GM12878 (cell line): Measurements from ENCODE around the gene TCF12.

Experiments used
- BMI1 ChIP-seq: fragments of 450-650 bp; IDR thresholded peaks from 2 replicates; pipeline ENCODE4 v1.6.1; 2016; ENCODE audit warnings: mild to moderate bottlenecking, moderate library complexity, borderline replicate concordance
- EZH2 ChIP-seq: IDR thresholded peaks from 2 replicates; pipeline ENCODE4 v1.6.1; 2012; ENCODE audit warnings: low read depth, mild to moderate bottlenecking, control low read depth, inconsistent platforms, low read length, borderline replicate concordance; ENCODE audit not compliant: control insufficient read depth
- FOS ChIP-seq: IDR thresholded peaks from 3 replicates; pipeline ENCODE4 v1.6.1; 2011; ENCODE audit warnings: borderline replicate concordance; ENCODE audit not compliant: insufficient read length; ENCODE audit errors: extremely low read depth
- FOXK2 ChIP-seq: fragments of 450-650 bp; IDR thresholded peaks from 2 replicates; pipeline ENCODE4 v1.6.1; 2017; ENCODE audit warnings: mild to moderate bottlenecking, moderate library complexity
- RFX5 ChIP-seq: IDR thresholded peaks from 2 replicates; pipeline ENCODE4 v1.6.1; 2011; ENCODE audit warnings: low read depth, low read length, improper control_type of control experiment
- TAF1 ChIP-seq: IDR thresholded peaks from 2 replicates; pipeline ENCODE4 v1.6.1; 2011; ENCODE audit warnings: mild to moderate bottlenecking, low read depth, low read length, borderline replicate concordance
- ZNF24 ChIP-seq: fragments of 450-650 bp; IDR thresholded peaks from 2 replicates; pipeline ENCODE4 v1.6.1; 2017; ENCODE audit warnings: antibody characterized with exemption, mild to moderate bottlenecking
- TF ChIP-seq, protein P1 (sequence below): IDR thresholded peaks from 2 replicates; pipeline ENCODE4 v1.6.1; 2012; ENCODE audit warnings: low read depth, low read length, improper control_type of control experiment
- TF ChIP-seq, protein P2 (sequence below), 3 experiments: IDR thresholded peaks in 2 of 3; conservative IDR thresholded peaks in 1 of 3; 2 replicates each; pipeline ENCODE4 v1.5.1; 2011; ENCODE audit warnings: low read depth in 3 of 3, low read length in 3 of 3, mild to moderate bottlenecking in 3 of 3, control low read depth in 2 of 3, moderate library complexity in 2 of 3, inconsistent platforms in 1 of 3, mixed read lengths in 1 of 3; ENCODE audit not compliant: control insufficient read depth in 2 of 3, insufficient read depth in 1 of 3; ENCODE audit errors: extremely low read depth in 1 of 3
- TF ChIP-seq, protein P3 (sequence below): fragments of 450-650 bp; IDR thresholded peaks from 2 replicates; pipeline ENCODE4 v1.6.1; 2017; ENCODE audit warnings: mild to moderate bottlenecking
- TF ChIP-seq, protein P4 (sequence below): fragments of 150-350 bp; IDR thresholded peaks from 2 replicates; pipeline ENCODE4 v1.6.1; 2014; ENCODE audit warnings: mild to moderate bottlenecking, low read depth, low read length

DNA sequence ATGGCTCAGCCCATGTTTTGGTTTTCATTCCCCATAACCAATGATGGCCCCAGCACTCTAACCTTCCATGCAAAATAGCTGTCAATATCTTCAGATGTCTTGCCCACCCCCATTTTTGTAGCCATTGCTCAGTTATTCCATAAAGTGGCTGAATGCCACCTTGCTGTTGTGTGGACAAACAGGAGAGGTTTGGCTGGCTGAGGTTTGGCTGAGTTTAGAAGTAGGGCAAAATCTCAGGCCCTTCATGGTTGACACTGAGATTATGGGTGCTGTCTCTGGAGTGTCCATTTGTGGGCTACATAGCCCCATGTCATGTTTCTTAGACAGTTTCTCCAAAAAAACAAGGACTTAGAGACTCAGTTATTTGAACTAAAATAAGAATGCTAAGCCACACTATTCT is 96.9 kb downstream of the TCF12 start:
- no peak for TF ChIP-seq BMI1
- no peak for TF ChIP-seq FOS
- TF ChIP-seq RFX5, result no peak
- no peak for TF ChIP-seq FOXK2
- TF ChIP-seq, protein P1, sequence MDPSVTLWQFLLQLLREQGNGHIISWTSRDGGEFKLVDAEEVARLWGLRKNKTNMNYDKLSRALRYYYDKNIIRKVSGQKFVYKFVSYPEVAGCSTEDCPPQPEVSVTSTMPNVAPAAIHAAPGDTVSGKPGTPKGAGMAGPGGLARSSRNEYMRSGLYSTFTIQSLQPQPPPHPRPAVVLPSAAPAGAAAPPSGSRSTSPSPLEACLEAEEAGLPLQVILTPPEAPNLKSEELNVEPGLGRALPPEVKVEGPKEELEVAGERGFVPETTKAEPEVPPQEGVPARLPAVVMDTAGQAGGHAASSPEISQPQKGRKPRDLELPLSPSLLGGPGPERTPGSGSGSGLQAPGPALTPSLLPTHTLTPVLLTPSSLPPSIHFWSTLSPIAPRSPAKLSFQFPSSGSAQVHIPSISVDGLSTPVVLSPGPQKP, result no peak
- TF ChIP-seq EZH2, result no peak
- TF ChIP-seq, protein P2, sequence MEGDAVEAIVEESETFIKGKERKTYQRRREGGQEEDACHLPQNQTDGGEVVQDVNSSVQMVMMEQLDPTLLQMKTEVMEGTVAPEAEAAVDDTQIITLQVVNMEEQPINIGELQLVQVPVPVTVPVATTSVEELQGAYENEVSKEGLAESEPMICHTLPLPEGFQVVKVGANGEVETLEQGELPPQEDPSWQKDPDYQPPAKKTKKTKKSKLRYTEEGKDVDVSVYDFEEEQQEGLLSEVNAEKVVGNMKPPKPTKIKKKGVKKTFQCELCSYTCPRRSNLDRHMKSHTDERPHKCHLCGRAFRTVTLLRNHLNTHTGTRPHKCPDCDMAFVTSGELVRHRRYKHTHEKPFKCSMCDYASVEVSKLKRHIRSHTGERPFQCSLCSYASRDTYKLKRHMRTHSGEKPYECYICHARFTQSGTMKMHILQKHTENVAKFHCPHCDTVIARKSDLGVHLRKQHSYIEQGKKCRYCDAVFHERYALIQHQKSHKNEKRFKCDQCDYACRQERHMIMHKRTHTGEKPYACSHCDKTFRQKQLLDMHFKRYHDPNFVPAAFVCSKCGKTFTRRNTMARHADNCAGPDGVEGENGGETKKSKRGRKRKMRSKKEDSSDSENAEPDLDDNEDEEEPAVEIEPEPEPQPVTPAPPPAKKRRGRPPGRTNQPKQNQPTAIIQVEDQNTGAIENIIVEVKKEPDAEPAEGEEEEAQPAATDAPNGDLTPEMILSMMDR (IDR thresholded peaks at IDR 0.05 in 2 of 3, conservative IDR thresholded peaks at IDR 0.05 in 1 of 3; ENCODE audit: control insufficient read depth in 2 of 3, extremely low read depth in 1 of 3, insufficient read depth in 1 of 3, low read depth in 3 of 3, low read length in 3 of 3), result no peak
- TF ChIP-seq TAF1, result no peak
- TF ChIP-seq ZNF24, result no peak
- TF ChIP-seq, protein P3, sequence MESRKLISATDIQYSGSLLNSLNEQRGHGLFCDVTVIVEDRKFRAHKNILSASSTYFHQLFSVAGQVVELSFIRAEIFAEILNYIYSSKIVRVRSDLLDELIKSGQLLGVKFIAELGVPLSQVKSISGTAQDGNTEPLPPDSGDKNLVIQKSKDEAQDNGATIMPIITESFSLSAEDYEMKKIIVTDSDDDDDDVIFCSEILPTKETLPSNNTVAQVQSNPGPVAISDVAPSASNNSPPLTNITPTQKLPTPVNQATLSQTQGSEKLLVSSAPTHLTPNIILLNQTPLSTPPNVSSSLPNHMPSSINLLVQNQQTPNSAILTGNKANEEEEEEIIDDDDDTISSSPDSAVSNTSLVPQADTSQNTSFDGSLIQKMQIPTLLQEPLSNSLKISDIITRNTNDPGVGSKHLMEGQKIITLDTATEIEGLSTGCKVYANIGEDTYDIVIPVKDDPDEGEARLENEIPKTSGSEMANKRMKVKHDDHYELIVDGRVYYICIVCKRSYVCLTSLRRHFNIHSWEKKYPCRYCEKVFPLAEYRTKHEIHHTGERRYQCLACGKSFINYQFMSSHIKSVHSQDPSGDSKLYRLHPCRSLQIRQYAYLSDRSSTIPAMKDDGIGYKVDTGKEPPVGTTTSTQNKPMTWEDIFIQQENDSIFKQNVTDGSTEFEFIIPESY, result no peak
- TF ChIP-seq, protein P4, sequence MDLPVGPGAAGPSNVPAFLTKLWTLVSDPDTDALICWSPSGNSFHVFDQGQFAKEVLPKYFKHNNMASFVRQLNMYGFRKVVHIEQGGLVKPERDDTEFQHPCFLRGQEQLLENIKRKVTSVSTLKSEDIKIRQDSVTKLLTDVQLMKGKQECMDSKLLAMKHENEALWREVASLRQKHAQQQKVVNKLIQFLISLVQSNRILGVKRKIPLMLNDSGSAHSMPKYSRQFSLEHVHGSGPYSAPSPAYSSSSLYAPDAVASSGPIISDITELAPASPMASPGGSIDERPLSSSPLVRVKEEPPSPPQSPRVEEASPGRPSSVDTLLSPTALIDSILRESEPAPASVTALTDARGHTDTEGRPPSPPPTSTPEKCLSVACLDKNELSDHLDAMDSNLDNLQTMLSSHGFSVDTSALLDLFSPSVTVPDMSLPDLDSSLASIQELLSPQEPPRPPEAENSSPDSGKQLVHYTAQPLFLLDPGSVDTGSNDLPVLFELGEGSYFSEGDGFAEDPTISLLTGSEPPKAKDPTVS, result no peak
